CD4-positive, alpha-beta T cell treated with Interleukin-4 for 1 hour (primary cell): ENCODE measurements around the gene PDCD4.
A peak's percentile ranks its signal among the peaks of the same experiment; 100 is the strongest.

Source experiments
- DNase-seq, 2 donors: peaks; one replicate each; pipeline ENCODE4 v3.0.0-alpha.2; 2020 to 2022

Gene PDCD4

GRCh38 chr10:110843031-110843430 is 28.7 kb upstream of the PDCD4 start:
- peak; percentile 70 to 85 for DNase-seq

GRCh38 chr10:110843796-110844616 is 27.7 kb upstream of the PDCD4 start:
- DNase-seq = no peak

GRCh38 chr10:110844617-110844881 is 27.2 kb upstream of the PDCD4 start:
- DNase-seq = no peak

GRCh38 chr10:110845192-110845755 is 26.5 kb upstream of the PDCD4 start:
- DNase-seq = no peak

- no peak for DNase-seq
These were observed 25.7 kb upstream of the PDCD4 start for GRCh38 chr10:110845756-110846620.

- no peak for DNase-seq
These were observed 24.4 kb upstream of the PDCD4 start for GRCh38 chr10:110847374-110847773.

- DNase-seq = no peak
These were observed 23.6 kb upstream of the PDCD4 start for GRCh38 chr10:110848106-110848505.

- DNase-seq = no peak
These were observed 21.6 kb upstream of the PDCD4 start for GRCh38 chr10:110850099-110850498.

GRCh38 chr10:110851020-110851612 is 20.6 kb upstream of the PDCD4 start:
- no peak for DNase-seq

GRCh38 chr10:110852255-110852896 is 19.4 kb upstream of the PDCD4 start:
- DNase-seq = no peak

- DNase-seq = no peak
These were observed 18.8 kb upstream of the PDCD4 start for GRCh38 chr10:110852947-110853346.

- DNase-seq = no peak
These were observed 17.7 kb upstream of the PDCD4 start for GRCh38 chr10:110853921-110854605.

- peak in 1 of 2 donors; percentile 47 for DNase-seq
These were observed 14.2 kb upstream of the PDCD4 start for GRCh38 chr10:110857265-110858171.

GRCh38 chr10:110858297-110858934 is 13.3 kb upstream of the PDCD4 start:
- DNase-seq = no peak

GRCh38 chr10:110859206-110859972 is 12.3 kb upstream of the PDCD4 start:
- no peak for DNase-seq

GRCh38 chr10:110859973-110860376 is 11.8 kb upstream of the PDCD4 start:
- no peak for DNase-seq

GRCh38 chr10:110860576-110861241 is 11.0 kb upstream of the PDCD4 start:
- DNase-seq = peak; percentile 82 to 85

- DNase-seq = no peak
These were observed 10.3 kb upstream of the PDCD4 start for GRCh38 chr10:110861476-110861875.

- DNase-seq = peak in 1 of 2 donors; percentile 58
These were observed 9.6 kb upstream of the PDCD4 start for GRCh38 chr10:110861930-110862649.
